ENCODE results near the gene DUSP7.

- TF ChIP-seq POLR2A (IDR thresholded peaks at IDR 0.05) (no peak), CTCF (IDR thresholded peaks at IDR 0.05 in 4 of 5, conservative IDR thresholded peaks at IDR 0.05 in 1 of 5) (no peak)
Measured at GRCh38 chr3:52062505-52062904, 6.1 kb upstream of the DUSP7 start.
